HG03439 (cell line): ENCODE data around the gene NFE2L1.
"Not testable (repeated sequence)": the region's sequence is repeated elsewhere in the genome, so short reads cannot be mapped to it uniquely, and the experiment has no call there.

ENCODE experiments used
- ATAC-seq: cut with Tn5 transposase; IDR thresholded peaks from one replicate; pipeline ENCODE4 v1.9.1; 2021; ENCODE audit warnings: mild to moderate bottlenecking, moderate library complexity; ENCODE audit not compliant: unreplicated experiment

Gene NFE2L1

GRCh38 chr17:48023400-48024148 lies 24.6 kb upstream of the NFE2L1 start:
- no peak for ATAC-seq

DNA sequence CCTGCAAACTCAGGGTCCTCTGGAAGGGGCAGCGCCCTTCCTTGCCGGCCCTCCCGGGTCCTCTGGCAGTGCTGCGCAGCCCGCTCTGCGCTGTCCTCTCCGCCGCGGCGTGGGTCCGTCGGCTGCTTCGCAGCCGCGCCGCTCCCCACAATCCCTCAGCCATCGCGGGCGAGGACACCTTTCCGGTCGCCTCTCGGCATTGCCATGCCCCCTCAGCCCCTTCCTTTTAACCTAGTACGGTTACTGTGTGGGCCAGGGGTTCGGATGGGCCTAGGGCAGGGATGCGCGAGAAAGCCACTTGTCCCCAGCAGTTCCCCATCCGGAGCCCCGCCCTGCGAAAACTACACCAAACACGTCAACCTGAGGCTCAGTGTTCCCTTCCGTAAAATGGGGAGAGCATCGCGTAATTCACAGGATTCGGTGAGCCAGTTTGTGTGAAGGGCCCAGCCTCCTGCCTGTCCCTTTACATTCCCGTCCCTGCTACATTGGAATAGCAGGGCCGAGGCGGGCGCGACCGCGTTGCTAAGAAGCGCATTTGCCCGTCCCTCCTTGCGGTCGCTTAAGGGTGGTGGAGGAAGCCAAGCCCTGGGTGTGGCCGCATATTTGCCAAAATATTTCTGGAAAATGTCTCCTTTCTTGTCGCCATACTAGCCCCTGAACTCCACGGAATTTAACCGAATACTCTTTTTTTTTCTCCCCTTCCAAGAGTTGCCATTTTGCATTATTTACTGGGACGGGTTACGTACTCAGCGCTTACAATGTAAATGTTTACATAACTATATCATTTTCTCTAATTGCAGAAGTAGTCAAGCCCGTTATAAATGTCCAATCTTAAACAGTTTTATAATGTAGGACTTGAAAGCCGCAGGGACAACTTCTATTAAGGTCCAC lies 23.8 kb upstream of the NFE2L1 start:
- ATAC-seq, result no peak

DNA sequence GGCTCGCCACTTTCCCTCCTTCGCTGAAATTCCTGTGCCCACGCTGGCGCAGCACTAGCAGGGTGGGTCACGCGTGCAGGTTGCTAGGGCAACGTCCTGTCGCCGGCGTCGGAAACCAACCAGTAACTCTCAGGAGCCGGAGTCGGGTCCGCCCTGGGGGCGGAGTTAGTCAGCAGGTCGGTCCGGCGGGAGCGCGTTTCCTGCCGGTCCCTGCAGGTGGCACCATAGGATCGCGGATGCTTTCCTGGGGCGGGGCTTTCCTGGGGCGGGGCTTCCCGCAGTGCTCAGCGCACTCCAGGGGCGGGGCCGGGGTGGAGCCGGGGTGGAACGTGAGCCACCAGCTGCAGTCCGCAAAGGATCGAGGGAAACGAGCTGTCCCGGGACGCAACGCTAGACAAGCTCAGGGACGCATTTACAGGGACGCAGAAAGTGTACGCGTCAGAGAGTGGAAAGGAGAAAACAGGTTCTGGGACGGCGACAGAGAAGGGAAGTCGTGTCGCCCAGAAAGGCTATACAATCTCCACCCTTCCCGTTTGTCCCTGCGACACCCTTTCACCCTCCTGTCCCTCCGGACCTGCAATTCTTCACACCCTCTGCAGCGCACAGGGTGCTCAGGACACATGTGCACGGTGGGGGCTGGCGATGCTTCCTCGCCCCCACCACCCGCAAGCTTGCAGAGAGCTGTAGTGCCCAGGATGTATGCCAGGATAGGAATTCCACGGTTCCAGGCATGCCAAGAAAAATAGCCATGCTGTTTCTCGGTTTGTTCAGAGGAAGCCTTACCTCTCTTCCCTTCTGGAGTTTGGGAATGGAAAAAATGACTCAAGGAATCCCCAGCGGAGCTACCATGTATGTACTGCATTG lies 22.9 kb upstream of the NFE2L1 start:
- peak; percentile 78 for ATAC-seq

- no peak for ATAC-seq
Measured at GRCh38 chr17:48025904-48026501, 22.2 kb upstream of the NFE2L1 start.

DNA sequence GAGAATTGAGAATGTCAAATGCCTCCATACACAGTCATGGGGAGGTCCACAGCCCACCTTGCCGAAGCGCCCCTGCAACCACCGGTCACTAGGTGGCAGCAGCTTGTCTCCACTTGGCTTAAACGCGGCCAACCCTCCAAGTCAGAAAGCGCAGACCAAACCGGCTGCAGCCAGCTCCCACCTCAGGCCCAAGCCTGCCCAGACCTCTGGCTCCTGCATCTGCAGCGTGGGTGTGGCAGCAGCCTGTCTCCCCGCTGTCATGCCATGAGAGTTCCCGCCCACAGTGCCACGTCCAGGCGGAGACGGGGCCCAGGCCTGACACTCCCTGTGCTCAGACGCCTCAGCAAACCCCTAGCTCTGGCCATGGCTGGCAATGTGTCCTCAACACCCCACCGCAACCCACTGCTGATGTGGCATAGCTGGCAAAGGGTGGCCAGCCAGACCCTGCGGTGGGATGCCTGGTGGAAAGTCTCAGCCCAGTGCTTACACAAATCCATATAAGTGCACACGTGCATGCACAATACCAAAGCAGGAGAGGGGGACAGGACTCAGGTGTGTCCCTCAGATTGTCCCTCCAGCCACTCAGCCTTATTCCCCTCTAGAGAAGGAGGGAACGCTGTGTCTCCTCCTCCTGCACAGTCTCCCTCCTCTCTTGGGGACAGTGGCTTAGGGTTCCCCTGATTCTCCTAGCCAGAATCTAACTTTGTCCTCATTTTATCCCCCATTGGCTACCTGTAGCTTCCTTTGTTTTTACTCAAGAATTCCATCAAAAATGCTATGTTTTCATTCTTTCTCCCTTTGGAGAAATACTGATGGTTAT lies 21.4 kb upstream of the NFE2L1 start:
- ATAC-seq, result peak; percentile 34

GRCh38 chr17:48027322-48027981 lies 20.7 kb upstream of the NFE2L1 start:
- no peak for ATAC-seq

- no peak for ATAC-seq
Measured at GRCh38 chr17:48028736-48029135, 19.4 kb upstream of the NFE2L1 start.

GRCh38 chr17:48030531-48030930 lies 17.6 kb upstream of the NFE2L1 start:
- ATAC-seq, result no peak

DNA sequence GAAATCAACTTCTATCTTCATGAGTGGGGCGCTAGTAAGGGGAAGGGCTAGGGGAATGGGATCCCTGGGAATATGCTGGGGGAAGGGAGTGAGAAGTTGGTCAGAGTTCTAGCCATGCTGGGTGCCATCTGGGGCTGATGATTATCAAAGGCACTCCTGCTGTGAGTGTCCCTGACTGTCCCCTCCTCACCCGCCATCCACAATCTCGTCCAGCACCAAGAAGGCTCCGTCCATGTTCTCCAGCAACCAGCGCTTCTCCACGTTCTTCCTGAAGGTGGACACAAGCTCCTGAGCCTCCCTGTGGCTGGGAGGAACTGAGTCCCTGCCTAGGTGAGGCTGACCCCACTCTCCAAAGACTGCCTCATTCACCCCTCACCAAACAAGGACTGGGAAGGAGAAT lies 16.2 kb upstream of the NFE2L1 start:
- no peak for ATAC-seq

DNA sequence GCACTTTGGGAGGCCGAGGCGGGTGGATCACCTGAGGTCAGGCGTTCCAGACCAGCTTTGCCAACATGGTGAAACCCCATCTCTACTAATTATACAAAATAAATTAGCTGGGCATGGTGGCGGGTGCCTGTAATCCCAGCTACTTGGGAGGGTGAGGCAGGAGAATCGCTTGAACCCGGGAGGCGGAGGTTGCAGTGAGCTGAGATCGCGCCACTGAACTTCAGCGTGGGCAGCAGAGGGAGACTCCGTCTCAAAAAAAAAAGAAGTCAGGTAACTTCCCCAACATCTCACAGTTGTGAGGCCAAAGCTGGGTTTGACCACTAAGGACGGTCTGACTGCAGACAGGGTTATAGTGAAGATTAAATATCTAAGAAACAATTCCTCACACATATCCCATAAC lies 13.4 kb upstream of the NFE2L1 start:
- not testable (repeated sequence) for ATAC-seq

- no peak for ATAC-seq
Measured at GRCh38 chr17:48036693-48037035, 11.5 kb upstream of the NFE2L1 start.

DNA sequence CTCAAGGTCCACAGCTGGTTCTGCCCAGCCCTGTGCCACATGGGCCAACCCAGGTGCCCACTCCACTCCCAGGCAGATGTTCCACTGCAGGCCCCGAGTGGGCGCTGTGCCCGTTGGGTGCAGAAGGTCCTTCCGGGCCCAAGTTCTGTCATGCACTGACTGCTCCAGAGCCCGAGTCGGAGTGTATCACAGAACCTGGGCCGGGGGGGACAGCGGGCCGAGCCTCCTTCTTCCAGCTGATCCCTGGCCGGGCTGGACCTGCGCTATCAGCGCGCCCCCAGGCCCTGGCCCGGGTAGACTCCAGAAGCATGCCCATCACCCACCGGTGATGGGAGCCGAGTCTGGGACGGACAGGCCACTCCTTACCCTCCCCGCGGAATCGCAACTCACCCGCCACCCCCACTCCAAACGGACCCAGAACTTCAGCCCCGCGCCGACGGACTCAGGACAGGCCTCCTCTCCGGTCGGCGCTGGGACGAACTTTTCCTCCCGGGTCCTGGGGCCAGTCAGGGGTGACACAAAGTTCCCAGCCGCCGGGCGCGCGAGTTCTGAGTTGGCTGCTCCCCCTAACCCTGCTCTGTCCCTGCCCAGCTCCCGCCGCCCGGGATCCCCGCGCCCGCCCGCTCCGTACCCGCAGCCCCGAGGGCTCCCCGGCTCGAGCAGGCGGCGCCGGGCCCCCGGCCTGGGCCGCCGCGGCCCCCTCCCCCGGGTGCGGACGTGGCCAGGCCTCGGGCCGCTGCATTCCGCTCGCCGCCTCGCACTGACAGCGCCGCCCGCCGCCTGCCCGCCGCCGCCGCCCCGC lies 10.9 kb upstream of the NFE2L1 start, which contains the start of gene COPZ2:
COPZ2 (minus strand) TSS at position 762 of the 802 bp plus-strand sequence; CDS start at position 742, 20 bp downstream.
- ATAC-seq, result peak; percentile 57

DNA sequence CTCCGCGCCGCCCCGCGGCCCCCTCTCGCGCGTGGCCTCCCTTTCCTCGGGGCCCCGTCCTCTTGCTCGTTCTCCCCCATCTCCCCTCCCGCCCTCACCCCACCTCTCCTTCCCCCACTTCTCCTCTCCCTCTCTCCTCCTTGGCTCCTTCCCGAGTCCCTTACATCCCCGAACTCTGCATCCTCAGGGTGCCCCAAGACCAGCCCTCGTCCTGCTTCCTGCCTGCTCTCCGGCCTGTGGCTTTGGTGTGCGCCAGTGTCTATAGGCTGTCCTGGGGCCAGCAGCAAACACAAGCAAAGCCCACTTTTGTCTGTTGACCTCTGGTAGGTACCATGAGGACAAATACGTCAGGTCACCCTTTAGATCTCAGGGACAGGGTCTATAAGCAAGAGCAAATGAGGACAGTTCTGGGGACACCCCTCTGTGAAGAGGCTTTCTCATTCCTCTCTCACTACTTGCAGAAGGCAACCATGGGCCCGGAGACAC lies 10.3 kb upstream of the NFE2L1 start:
- ATAC-seq, result no peak

- no peak for ATAC-seq
Measured at GRCh38 chr17:48038687-48039086, 9.5 kb upstream of the NFE2L1 start.

- no peak for ATAC-seq
Measured at GRCh38 chr17:48043176-48043575, 5.0 kb upstream of the NFE2L1 start.

GRCh38 chr17:48044851-48045250 lies 3.3 kb upstream of the NFE2L1 start:
- no peak for ATAC-seq

- no peak for ATAC-seq
Measured at GRCh38 chr17:48045316-48046001, 2.7 kb upstream of the NFE2L1 start.

DNA sequence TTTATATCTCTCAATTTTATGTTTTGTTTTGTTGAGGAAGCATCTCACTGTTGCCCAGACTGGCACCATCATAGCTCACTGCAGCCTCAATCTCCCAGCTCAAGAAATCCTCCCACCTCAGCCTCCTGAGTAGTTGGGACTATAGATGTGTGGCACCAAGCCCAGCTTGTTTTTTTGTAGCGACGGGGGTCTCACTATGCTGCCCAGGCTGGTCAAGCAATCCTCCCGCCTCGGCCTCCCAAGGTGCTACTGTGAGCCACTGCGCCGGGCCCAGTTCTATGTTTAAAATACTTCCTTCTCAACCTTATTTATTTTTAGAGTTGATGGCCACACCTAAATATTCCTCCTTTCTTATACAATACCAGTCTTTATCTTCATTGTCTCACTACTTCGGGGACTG lies 1.9 kb upstream of the NFE2L1 start:
- ATAC-seq, result no peak
